ENCODE results near the gene BSN.

Gene BSN

DNA sequence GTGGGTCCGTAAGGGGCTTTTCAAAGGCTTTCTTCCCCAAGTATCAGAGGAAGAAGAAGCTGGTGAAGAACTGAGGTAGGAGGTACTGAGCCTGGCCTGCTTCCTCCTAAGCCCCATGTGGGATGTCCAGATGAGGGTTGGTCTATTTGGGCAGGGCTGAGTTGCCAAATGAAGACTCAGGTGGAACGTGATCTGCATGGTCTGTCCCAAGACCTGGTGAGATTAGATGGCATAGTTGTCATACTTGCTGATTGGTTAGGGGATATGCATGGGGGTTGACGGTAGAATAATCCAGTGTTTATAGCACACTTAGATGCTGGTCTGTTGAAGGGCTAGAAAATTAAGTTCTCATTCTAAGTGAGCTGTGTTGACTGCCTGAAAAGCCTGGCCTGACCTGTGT lies 36.3 kb upstream of the BSN start:
- FAIRE-seq = no peak
- no peak for DNase-seq (ENCODE audit: insufficient read length, low spot score)
- TF ChIP-seq, protein P1, sequence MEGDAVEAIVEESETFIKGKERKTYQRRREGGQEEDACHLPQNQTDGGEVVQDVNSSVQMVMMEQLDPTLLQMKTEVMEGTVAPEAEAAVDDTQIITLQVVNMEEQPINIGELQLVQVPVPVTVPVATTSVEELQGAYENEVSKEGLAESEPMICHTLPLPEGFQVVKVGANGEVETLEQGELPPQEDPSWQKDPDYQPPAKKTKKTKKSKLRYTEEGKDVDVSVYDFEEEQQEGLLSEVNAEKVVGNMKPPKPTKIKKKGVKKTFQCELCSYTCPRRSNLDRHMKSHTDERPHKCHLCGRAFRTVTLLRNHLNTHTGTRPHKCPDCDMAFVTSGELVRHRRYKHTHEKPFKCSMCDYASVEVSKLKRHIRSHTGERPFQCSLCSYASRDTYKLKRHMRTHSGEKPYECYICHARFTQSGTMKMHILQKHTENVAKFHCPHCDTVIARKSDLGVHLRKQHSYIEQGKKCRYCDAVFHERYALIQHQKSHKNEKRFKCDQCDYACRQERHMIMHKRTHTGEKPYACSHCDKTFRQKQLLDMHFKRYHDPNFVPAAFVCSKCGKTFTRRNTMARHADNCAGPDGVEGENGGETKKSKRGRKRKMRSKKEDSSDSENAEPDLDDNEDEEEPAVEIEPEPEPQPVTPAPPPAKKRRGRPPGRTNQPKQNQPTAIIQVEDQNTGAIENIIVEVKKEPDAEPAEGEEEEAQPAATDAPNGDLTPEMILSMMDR (IDR thresholded peaks at IDR 0.05; ENCODE audit: insufficient read depth, missing control alignments) = no peak

GRCh38 chr3:49518441-49518840 lies 35.8 kb upstream of the BSN start:
- TF ChIP-seq, protein P1 (IDR thresholded peaks at IDR 0.05; ENCODE audit: insufficient read depth, missing control alignments) = no peak
- FAIRE-seq (no peak), DNase-seq (ENCODE audit: insufficient read length, low spot score) (no peak)

- TF ChIP-seq, protein P1 (IDR thresholded peaks at IDR 0.05; ENCODE audit: insufficient read depth, missing control alignments) = no peak
- no peak for FAIRE-seq
Observed at GRCh38 chr3:49519296-49519695, 35.0 kb upstream of the BSN start.

DNA sequence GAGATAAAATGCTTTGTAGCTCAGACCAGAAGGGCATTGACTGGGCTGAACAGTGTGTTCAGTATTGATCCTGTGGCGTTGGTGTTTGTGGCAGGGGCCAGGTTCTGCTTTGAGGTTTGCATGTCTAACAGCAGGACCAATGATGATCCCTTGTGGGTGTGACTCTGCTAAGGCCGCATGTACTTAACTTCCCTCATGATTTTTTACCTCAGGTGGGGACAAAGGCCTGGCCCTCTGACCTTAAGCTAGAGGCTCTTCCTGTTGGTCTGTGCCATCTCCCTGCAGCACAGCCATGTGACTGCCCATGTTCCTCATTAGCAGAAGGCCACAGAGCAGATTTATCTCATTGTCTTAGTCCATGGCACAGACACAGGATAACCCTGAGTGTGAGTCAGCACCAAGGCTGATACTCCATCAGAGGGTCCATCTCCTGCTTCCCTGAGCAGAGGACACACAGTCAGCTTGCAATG lies 34.3 kb upstream of the BSN start:
- TF ChIP-seq, protein P1 (IDR thresholded peaks at IDR 0.05; ENCODE audit: insufficient read depth, missing control alignments) = no peak
- DNase-seq (ENCODE audit: insufficient read length, low spot score) (no peak), FAIRE-seq (no peak)

More at GRCh38 chr3:49519296-49519695, 35.0 kb upstream of the BSN start:
- no peak for DNase-seq (ENCODE audit: insufficient read length, low spot score)

GRCh38 chr3:49523756-49524747 lies 30.2 kb upstream of the BSN start:
- TF ChIP-seq, protein P1 (IDR thresholded peaks at IDR 0.05; ENCODE audit: insufficient read depth, missing control alignments) = no peak
- FAIRE-seq (no peak), DNase-seq (ENCODE audit: insufficient read length, low spot score) (no peak)

- DNase-seq (ENCODE audit: insufficient read length, low spot score) = no peak
- TF ChIP-seq, protein P1 (IDR thresholded peaks at IDR 0.05; ENCODE audit: insufficient read depth, missing control alignments) = no peak
- no peak for FAIRE-seq
Observed at GRCh38 chr3:49529567-49529966, 24.7 kb upstream of the BSN start.

DNA sequence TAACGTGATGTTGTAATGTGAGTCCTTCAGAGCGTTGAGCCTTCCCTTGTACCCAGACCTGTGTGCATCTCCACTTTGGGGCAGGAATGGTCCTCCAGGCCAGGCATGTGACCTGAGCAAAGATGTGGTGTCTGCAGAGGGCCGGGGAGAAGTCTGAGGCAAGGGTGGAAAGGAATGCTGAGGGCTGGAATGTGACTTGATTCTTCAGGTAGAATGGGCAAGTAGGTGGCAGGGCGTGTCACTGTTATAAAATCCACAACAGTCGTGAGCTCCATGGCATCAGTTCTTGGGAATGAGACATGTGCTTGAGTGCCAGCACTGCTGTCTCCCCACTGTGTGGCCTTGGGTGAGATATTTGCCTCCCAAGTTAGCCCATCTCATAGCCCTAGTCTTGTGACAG lies 24.0 kb upstream of the BSN start:
- FAIRE-seq = no peak
- TF ChIP-seq, protein P1 (IDR thresholded peaks at IDR 0.05; ENCODE audit: insufficient read depth, missing control alignments) = no peak
- DNase-seq (ENCODE audit: insufficient read length, low spot score) = no peak

All from D721Med (cell line).